KG1 (cell line): ENCODE results near the gene TOX2.

Source experiments
- DNase-seq: peaks from one replicate; lab custom pipeline; 2025; lab: John Stamatoyannopoulos, UW

Gene TOX2

GRCh38 chr20:44019638-44020335 lies 105.1 kb downstream of the TOX2 start:
- no peak for DNase-seq

GRCh38 chr20:44020406-44021148 lies 105.9 kb downstream of the TOX2 start:
- no peak for DNase-seq

GRCh38 chr20:44021186-44021585 lies 106.5 kb downstream of the TOX2 start:
- DNase-seq: no peak

- no peak for DNase-seq
Observed at GRCh38 chr20:44021900-44022299, 107.2 kb downstream of the TOX2 start.

GRCh38 chr20:44022464-44022863 lies 107.8 kb downstream of the TOX2 start:
- DNase-seq: no peak

GRCh38 chr20:44023515-44024371 lies 109.1 kb downstream of the TOX2 start:
- no peak for DNase-seq

- no peak for DNase-seq
Observed at GRCh38 chr20:44024820-44025580, 110.3 kb downstream of the TOX2 start.

GRCh38 chr20:44025756-44026155 lies 111.1 kb downstream of the TOX2 start:
- no peak for DNase-seq

GRCh38 chr20:44026647-44027342 lies 112.1 kb downstream of the TOX2 start:
- DNase-seq: no peak

- DNase-seq: no peak
Observed at GRCh38 chr20:44027343-44028002, 112.8 kb downstream of the TOX2 start.

GRCh38 chr20:44028003-44028730 lies 113.5 kb downstream of the TOX2 start:
- no peak for DNase-seq

GRCh38 chr20:44028868-44029847 lies 114.5 kb downstream of the TOX2 start:
- DNase-seq: no peak

GRCh38 chr20:44029848-44030230 lies 115.2 kb downstream of the TOX2 start:
- no peak for DNase-seq

GRCh38 chr20:44030394-44030793 lies 115.7 kb downstream of the TOX2 start:
- DNase-seq: no peak

- no peak for DNase-seq
Observed at GRCh38 chr20:44031001-44031574, 116.4 kb downstream of the TOX2 start.

- no peak for DNase-seq
Observed at GRCh38 chr20:44031781-44032582, 117.3 kb downstream of the TOX2 start.

GRCh38 chr20:44032583-44033331 lies 118.1 kb downstream of the TOX2 start:
- DNase-seq: no peak
